K562 (cell line): ENCODE measurements around the gene TBC1D5.
"Not testable (repeated sequence)": the region's sequence is repeated elsewhere in the genome, so short reads cannot be mapped to it uniquely, and the experiment has no call there.

Experiments used
- GTF2E2 ChIP-seq: fragments of 200-800 bp; sonication (Bioruptor generic); IDR thresholded peaks from 2 replicates; pipeline ENCODE4 v1.6.1; 2016; ENCODE audit warnings: missing genetic modification characterization, missing compliant biosample characterization
- RBM17 ChIP-seq: fragments of 200-400 bp; formaldehyde crosslinking; IDR thresholded peaks from 2 replicates; pipeline ENCODE4 v1.6.1; 2017; ENCODE audit warnings: low read depth, mild to moderate bottlenecking, low read length, borderline replicate concordance
- RFX1 ChIP-seq: fragments of 450-650 bp; IDR thresholded peaks from 2 replicates; pipeline ENCODE4 v1.6.1; 2016; ENCODE audit warnings: mild to moderate bottlenecking, moderate library complexity
- SIRT6 ChIP-seq: IDR thresholded peaks from one replicate; pipeline ENCODE4 v1.6.1; 2012; ENCODE audit warnings: low read depth, mild to moderate bottlenecking, control low read depth, inconsistent platforms, low read length, moderate library complexity
- UBTF ChIP-seq, 2 experiments: IDR thresholded peaks; 2 replicates each; pipeline ENCODE4 v1.6.1; 2012; ENCODE audit warnings: improper control_type of control experiment in 2 of 2, low read depth in 2 of 2, low read length in 2 of 2, borderline replicate concordance in 1 of 2
- ZBTB5 ChIP-seq: fragments of 450-650 bp; IDR thresholded peaks from 2 replicates; pipeline ENCODE4 v1.6.1; 2017; ENCODE audit warnings: antibody characterized with exemption

DNA sequence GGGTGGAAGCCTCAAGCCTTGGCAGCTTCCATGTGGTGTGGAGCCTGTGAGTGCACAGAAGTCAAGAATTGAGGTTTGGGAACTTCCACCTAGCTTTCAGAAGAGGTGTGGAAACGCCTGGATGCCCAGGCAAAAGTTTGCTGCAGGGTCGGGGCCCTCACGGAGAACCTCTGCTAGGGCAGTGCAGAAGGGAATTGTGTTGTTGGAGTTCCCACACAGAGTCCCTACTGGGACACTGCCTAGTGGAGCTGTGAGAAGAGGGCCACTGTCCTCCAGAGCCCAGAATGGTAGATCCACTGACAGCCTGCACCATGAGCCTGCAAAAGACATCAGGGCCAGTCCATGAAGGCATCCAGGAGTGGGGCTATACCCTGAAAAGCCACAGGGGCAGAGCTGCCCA, 613.8 kb downstream of the TBC1D5 start:
- TF ChIP-seq RFX1; UBTF (IDR thresholded peaks at IDR 0.05; ENCODE audit: borderline replicate concordance in 1 of 2, low read depth in 2 of 2, low read length in 2 of 2); GTF2E2 (tag); SIRT6; ZBTB5; RBM17: not testable (repeated sequence)
